Measurements from ENCODE around the gene PURA.

GRCh38 chr5:140084541-140084940 is 29.4 kb upstream of the PURA start:
- TF ChIP-seq EZH2 (IDR thresholded peaks at IDR 0.05; ENCODE audit: borderline replicate concordance, low read depth, low read length, severe bottlenecking): no peak
- no peak for TF ChIP-seq CTCF (IDR thresholded peaks at IDR 0.05; ENCODE audit: extremely low read depth in 1 of 2, insufficient read depth in 1 of 2, low read depth in 1 of 2, low read length in 2 of 2)
- TF ChIP-seq POLR2AphosphoS5 (IDR thresholded peaks at IDR 0.05; ENCODE audit: insufficient read depth, low read depth, low read length): no peak
- TF ChIP-seq POLR2A (IDR thresholded peaks at IDR 0.05; ENCODE audit: low read depth, low read length): no peak
- no peak for TF ChIP-seq MAX (IDR thresholded peaks at IDR 0.05; ENCODE audit: insufficient read depth, insufficient read length)
- TF ChIP-seq JUN (IDR thresholded peaks at IDR 0.05; ENCODE audit: borderline replicate concordance, insufficient read depth, insufficient read length, low read depth): no peak
- no peak for TF ChIP-seq GATA2 (IDR thresholded peaks at IDR 0.05; ENCODE audit: insufficient read depth, insufficient read length, low read depth, low read length)
- TF ChIP-seq MYC (IDR thresholded peaks at IDR 0.05; ENCODE audit: low read depth, low read length): no peak
